Liver (tissue), 9 donors: ENCODE results near the gene ZNF532. TPM values are rescaled to one million over a fixed set of nuclear protein-coding genes. Genes with fewer than 3 reads are reported as not detected.

Experiments
- DNase-seq: peaks from one replicate; pipeline ENCODE4 v3.0.0-alpha.2; 2017; ENCODE audit warnings: low spot score
- H3K27ac ChIP-seq, 2 donors: one replicate each; pipeline ENCODE4 v1.7.0; 2013; ENCODE audit warnings: inconsistent platforms in 2 of 2, low read length in 2 of 2, control low read depth in 1 of 2, low read depth in 1 of 2, mild to moderate bottlenecking in 1 of 2
- H3K27me3 ChIP-seq, 4 donors: one replicate each; pipeline versions ENCODE4 v1.6.1 to v1.7.0; 2013; ENCODE audit warnings: low read length in 3 of 4, inconsistent platforms in 1 of 4, mild to moderate bottlenecking in 1 of 4, moderate library complexity in 1 of 4; ENCODE audit not compliant: control insufficient read depth in 4 of 4, insufficient read depth in 4 of 4
- H3K36me3 ChIP-seq, 4 donors: one replicate each; pipeline versions ENCODE4 v1.6.1 to v1.7.0; 2013; ENCODE audit warnings: low read length in 3 of 4, mild to moderate bottlenecking in 3 of 4, low read depth in 1 of 4, moderate library complexity in 1 of 4; ENCODE audit not compliant: control insufficient read depth in 4 of 4, insufficient read depth in 3 of 4
- H3K4me1 ChIP-seq, 4 donors: one replicate each; pipeline versions ENCODE4 v1.6.1 to v1.7.0; 2013; ENCODE audit warnings: low read length in 3 of 4, mild to moderate bottlenecking in 3 of 4, moderate library complexity in 1 of 4; ENCODE audit not compliant: control insufficient read depth in 4 of 4, insufficient read depth in 4 of 4
- H3K4me3 ChIP-seq, 3 donors: one replicate each; pipeline versions ENCODE4 v1.6.1 to v1.7.0; 2013; ENCODE audit warnings: low read length in 3 of 3, control low read depth in 1 of 3, low read depth in 1 of 3, mild to moderate bottlenecking in 1 of 3
- H3K9ac ChIP-seq, 2 donors: one replicate each; pipeline ENCODE4 v1.7.0; 2013; ENCODE audit warnings: low read length in 2 of 2, mild to moderate bottlenecking in 2 of 2, moderate library complexity in 2 of 2, control low read depth in 1 of 2, low read depth in 1 of 2
- H3K9me3 ChIP-seq, 4 donors: one replicate each; pipeline versions ENCODE4 v1.6.1 to v1.7.0; 2013; ENCODE audit warnings: low read length in 3 of 4; ENCODE audit not compliant: control insufficient read depth in 4 of 4
- EGR1 ChIP-seq, 2 donors: IDR thresholded peaks; 2 replicates each; pipeline ENCODE4 v1.6.1; 2016 to 2018; ENCODE audit warnings: antibody characterized with exemption in 2 of 2, low read depth in 2 of 2
- FOXA1 ChIP-seq: IDR thresholded peaks from 2 replicates; pipeline ENCODE4 v1.6.1; 2016; ENCODE audit warnings: antibody characterized with exemption
- FOXA2 ChIP-seq: IDR thresholded peaks from 2 replicates; pipeline ENCODE4 v1.6.1; 2016; ENCODE audit warnings: antibody characterized with exemption
- GABPA ChIP-seq, 2 donors: IDR thresholded peaks in 1 of 2; conservative IDR thresholded peaks in 1 of 2; 2 replicates each; pipeline ENCODE4 v1.6.1; 2016; ENCODE audit warnings: antibody characterized with exemption in 2 of 2, mild to moderate bottlenecking in 1 of 2, moderate library complexity in 1 of 2
- HNF4A ChIP-seq, 2 donors: conservative IDR thresholded peaks; 2 replicates each; pipeline ENCODE4 v1.6.1; 2016; ENCODE audit warnings: antibody characterized with exemption in 2 of 2, mild to moderate bottlenecking in 2 of 2
- HNF4G ChIP-seq: IDR thresholded peaks from 2 replicates; pipeline ENCODE4 v1.6.1; 2016; ENCODE audit warnings: antibody characterized with exemption
- JUND ChIP-seq, 2 donors: IDR thresholded peaks; 2 replicates each; pipeline ENCODE4 v1.6.1; 2016; ENCODE audit warnings: antibody characterized with exemption in 2 of 2
- MAX ChIP-seq: IDR thresholded peaks from 2 replicates; pipeline ENCODE4 v1.6.1; 2016; ENCODE audit warnings: antibody characterized with exemption
- NR2F2 ChIP-seq: IDR thresholded peaks from 2 replicates; pipeline ENCODE4 v1.6.1; 2016; ENCODE audit warnings: antibody characterized with exemption
- RXRA ChIP-seq, 2 donors: IDR thresholded peaks; 2 replicates each; pipeline ENCODE4 v1.6.1; 2017 to 2018; ENCODE audit warnings: antibody characterized with exemption in 2 of 2, mild to moderate bottlenecking in 1 of 2
- SP1 ChIP-seq: IDR thresholded peaks from 2 replicates; pipeline ENCODE4 v1.6.1; 2018; ENCODE audit warnings: antibody characterized with exemption, mild to moderate bottlenecking
- TAF1 ChIP-seq: conservative IDR thresholded peaks from 2 replicates; pipeline ENCODE4 v1.6.1; 2016; ENCODE audit warnings: antibody characterized with exemption, mild to moderate bottlenecking
- YY1 ChIP-seq: IDR thresholded peaks from 2 replicates; pipeline ENCODE4 v1.6.1; 2016; ENCODE audit warnings: antibody characterized with exemption, mild to moderate bottlenecking
- WGBS: extraction: QIAGEN DNeasy Blood & Tissue Kit; methylation state at CpG from one replicate; pipeline ENCODE4 v1.1.7; 2013; 5-methylcytosine and 5-hydroxymethylcytosine counted together
- polyA plus RNA-seq, 2 donors: library from polyadenylated mRNA; stranded (reverse) in 1 of 2; unstranded in 1 of 2; fragments of 200-250 nt in 1 of 2; fragments of >200 nt in 1 of 2; fragmentation: Nextera tagmentation in 1 of 2; extraction: Ambion mirVana in 1 of 2; gene quantifications; one replicate each; pipeline versions ENCODE4 v1.2.1 to v1.2.3, GENCODE V29; 2013 to 2015
- total RNA-seq, 2 donors: library from RNA; depleted of rRNA; stranded (reverse); fragments of >200 nt; gene quantifications; one replicate each; pipeline ENCODE4 v1.2.3, GENCODE V29; 2014
- TF ChIP-seq, protein P1 (sequence below): IDR thresholded peaks from 2 replicates; pipeline ENCODE4 v1.6.1; 2016; ENCODE audit warnings: antibody characterized with exemption
- TF ChIP-seq, protein P2 (sequence below): IDR thresholded peaks from 2 replicates; pipeline ENCODE4 v1.6.1; 2016; ENCODE audit warnings: antibody characterized with exemption, mild to moderate bottlenecking
- TF ChIP-seq, protein P3 (sequence below): fragments of 150-350 bp; IDR thresholded peaks from 2 replicates; pipeline ENCODE4 v1.5.1; 2017; ENCODE audit warnings: improper control_type of control experiment, low read depth, low read length; ENCODE audit not compliant: missing input control
- TF ChIP-seq, protein P4 (sequence below): IDR thresholded peaks from 2 replicates; pipeline ENCODE4 v1.6.1; 2016; ENCODE audit warnings: antibody characterized with exemption
- donor health status: healthy.
- donor health status: healthy.
- donor health status: healthy.
- donor health status: healthy.
- donor health status: healthy.

ZNF532 gene
- total and polyA plus RNA-seq, 4 donors, result 0.68 to 5.6 (median 2.5) TPM

DNA sequence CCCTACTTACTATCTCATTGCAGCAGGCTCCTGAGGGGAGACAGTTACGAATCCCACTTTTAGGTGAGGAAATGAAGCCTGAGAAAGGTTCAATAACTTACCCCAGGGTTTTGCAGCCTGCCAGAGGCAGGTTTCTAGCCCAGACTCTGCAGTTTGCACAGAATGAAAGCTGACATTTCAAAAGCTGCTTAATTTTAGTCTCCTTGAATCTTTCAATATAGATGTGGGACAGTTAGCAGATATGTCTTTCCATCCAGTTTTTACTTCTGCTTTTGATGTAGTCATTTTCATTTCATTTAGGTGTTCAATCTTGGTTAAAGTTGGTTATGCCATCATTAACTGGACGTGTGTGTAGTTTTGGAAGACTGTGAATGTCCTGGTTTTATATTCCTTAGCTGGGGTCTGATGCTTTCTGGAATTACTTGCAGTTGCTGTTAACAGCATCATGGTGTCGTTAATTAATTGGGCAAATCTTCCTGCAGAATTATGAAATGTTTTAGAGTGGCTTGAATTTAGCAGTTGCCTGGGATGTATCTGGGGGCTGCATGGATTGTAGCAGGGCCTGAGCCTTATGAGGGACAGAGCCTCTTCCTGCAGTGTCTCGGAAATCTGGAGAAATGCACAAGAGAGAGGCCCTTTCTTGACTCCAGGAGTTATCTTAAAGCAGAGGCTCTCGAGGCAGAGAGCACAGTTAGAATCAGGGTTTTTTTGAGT is 100.8 kb downstream of the ZNF532 start:
- TF ChIP-seq, protein P1, sequence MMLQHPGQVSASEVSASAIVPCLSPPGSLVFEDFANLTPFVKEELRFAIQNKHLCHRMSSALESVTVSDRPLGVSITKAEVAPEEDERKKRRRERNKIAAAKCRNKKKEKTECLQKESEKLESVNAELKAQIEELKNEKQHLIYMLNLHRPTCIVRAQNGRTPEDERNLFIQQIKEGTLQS, result no peak
- TF ChIP-seq MAX (no peak), HNF4A (conservative IDR thresholded peaks at IDR 0.05) (no peak), RXRA (IDR thresholded peaks at IDR 0.05) (no peak), NR2F2 (no peak), HNF4G (no peak), SP1 (no peak), JUND (IDR thresholded peaks at IDR 0.05) (no peak), FOXA2 (no peak), GABPA (IDR thresholded peaks at IDR 0.05 in 1 of 2, conservative IDR thresholded peaks at IDR 0.05 in 1 of 2) (no peak), EGR1 (IDR thresholded peaks at IDR 0.05; ENCODE audit: low read depth in 2 of 2) (no peak), FOXA1 (no peak), TAF1 (no peak), YY1 (no peak)
- TF ChIP-seq, protein P2, sequence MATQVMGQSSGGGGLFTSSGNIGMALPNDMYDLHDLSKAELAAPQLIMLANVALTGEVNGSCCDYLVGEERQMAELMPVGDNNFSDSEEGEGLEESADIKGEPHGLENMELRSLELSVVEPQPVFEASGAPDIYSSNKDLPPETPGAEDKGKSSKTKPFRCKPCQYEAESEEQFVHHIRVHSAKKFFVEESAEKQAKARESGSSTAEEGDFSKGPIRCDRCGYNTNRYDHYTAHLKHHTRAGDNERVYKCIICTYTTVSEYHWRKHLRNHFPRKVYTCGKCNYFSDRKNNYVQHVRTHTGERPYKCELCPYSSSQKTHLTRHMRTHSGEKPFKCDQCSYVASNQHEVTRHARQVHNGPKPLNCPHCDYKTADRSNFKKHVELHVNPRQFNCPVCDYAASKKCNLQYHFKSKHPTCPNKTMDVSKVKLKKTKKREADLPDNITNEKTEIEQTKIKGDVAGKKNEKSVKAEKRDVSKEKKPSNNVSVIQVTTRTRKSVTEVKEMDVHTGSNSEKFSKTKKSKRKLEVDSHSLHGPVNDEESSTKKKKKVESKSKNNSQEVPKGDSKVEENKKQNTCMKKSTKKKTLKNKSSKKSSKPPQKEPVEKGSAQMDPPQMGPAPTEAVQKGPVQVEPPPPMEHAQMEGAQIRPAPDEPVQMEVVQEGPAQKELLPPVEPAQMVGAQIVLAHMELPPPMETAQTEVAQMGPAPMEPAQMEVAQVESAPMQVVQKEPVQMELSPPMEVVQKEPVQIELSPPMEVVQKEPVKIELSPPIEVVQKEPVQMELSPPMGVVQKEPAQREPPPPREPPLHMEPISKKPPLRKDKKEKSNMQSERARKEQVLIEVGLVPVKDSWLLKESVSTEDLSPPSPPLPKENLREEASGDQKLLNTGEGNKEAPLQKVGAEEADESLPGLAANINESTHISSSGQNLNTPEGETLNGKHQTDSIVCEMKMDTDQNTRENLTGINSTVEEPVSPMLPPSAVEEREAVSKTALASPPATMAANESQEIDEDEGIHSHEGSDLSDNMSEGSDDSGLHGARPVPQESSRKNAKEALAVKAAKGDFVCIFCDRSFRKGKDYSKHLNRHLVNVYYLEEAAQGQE, result no peak
- TF ChIP-seq, protein P3, sequence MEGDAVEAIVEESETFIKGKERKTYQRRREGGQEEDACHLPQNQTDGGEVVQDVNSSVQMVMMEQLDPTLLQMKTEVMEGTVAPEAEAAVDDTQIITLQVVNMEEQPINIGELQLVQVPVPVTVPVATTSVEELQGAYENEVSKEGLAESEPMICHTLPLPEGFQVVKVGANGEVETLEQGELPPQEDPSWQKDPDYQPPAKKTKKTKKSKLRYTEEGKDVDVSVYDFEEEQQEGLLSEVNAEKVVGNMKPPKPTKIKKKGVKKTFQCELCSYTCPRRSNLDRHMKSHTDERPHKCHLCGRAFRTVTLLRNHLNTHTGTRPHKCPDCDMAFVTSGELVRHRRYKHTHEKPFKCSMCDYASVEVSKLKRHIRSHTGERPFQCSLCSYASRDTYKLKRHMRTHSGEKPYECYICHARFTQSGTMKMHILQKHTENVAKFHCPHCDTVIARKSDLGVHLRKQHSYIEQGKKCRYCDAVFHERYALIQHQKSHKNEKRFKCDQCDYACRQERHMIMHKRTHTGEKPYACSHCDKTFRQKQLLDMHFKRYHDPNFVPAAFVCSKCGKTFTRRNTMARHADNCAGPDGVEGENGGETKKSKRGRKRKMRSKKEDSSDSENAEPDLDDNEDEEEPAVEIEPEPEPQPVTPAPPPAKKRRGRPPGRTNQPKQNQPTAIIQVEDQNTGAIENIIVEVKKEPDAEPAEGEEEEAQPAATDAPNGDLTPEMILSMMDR, result no peak
- TF ChIP-seq, protein P4, sequence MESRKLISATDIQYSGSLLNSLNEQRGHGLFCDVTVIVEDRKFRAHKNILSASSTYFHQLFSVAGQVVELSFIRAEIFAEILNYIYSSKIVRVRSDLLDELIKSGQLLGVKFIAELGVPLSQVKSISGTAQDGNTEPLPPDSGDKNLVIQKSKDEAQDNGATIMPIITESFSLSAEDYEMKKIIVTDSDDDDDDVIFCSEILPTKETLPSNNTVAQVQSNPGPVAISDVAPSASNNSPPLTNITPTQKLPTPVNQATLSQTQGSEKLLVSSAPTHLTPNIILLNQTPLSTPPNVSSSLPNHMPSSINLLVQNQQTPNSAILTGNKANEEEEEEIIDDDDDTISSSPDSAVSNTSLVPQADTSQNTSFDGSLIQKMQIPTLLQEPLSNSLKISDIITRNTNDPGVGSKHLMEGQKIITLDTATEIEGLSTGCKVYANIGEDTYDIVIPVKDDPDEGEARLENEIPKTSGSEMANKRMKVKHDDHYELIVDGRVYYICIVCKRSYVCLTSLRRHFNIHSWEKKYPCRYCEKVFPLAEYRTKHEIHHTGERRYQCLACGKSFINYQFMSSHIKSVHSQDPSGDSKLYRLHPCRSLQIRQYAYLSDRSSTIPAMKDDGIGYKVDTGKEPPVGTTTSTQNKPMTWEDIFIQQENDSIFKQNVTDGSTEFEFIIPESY, result no peak
- DNase-seq, result no peak
- Histone ChIP-seq H3K4me3 (no peak overlapping the region), H3K9ac (peak overlapping the region in 1 of 2 donors; percentile 28), H3K27me3 (no peaks in the 10 kb centered on the region), H3K4me1 (no peaks in the 10 kb centered on the region), H3K27ac (peak overlapping the region; percentile 23 to 29), H3K36me3 (no peaks in the 10 kb centered on the region), H3K9me3 (no peaks in the 10 kb centered on the region)
- 69% methylated on average over 5 of the region's 5 CpGs for WGBS
